ENCODE measurements around the gene CBLB.

CBLB gene

GRCh38 chr3:105688821-105689220, 180.0 kb downstream of the CBLB start:
- in situ Hi-C loops (cut with MboI; ENCODE audit: low sequenced_read_pairs, unreplicated experiment) = no loop called here
- DNase-seq (ENCODE audit: low spot score) = no peak
- no peak for TF ChIP-seq CTCF (IDR thresholded peaks at IDR 0.05; ENCODE audit: borderline replicate concordance, control extremely low read depth, extremely low read depth, insufficient read depth, missing control alignments)

- peak; percentile 18 for TF ChIP-seq CTCF (IDR thresholded peaks at IDR 0.05; ENCODE audit: borderline replicate concordance, control extremely low read depth, extremely low read depth, insufficient read depth, missing control alignments)
- in situ Hi-C loops (cut with MboI; ENCODE audit: low sequenced_read_pairs, unreplicated experiment) = no loop called here
- DNase-seq (ENCODE audit: low spot score) = peak; percentile 42
Observed at GRCh38 chr3:105686278-105686897, 182.4 kb downstream of the CBLB start.

- no peak for DNase-seq (ENCODE audit: low spot score)
- in situ Hi-C loops (cut with MboI; ENCODE audit: low sequenced_read_pairs, unreplicated experiment) = loop anchor here (10.0 kb wide), 1 partner anchor 935 kb away; no protein-coding TSS in a partner anchor
- no peak for TF ChIP-seq CTCF (IDR thresholded peaks at IDR 0.05; ENCODE audit: borderline replicate concordance, control extremely low read depth, extremely low read depth, insufficient read depth, missing control alignments)
Observed at GRCh38 chr3:105679951-105680350, 188.9 kb downstream of the CBLB start.

GRCh38 chr3:105678017-105678416, 190.8 kb downstream of the CBLB start:
- in situ Hi-C loops (cut with MboI; ENCODE audit: low sequenced_read_pairs, unreplicated experiment) = loop anchor here (10.0 kb wide), 1 partner anchor 937 kb away; no protein-coding TSS in a partner anchor
- no peak for DNase-seq (ENCODE audit: low spot score)
- no peak for TF ChIP-seq CTCF (IDR thresholded peaks at IDR 0.05; ENCODE audit: borderline replicate concordance, control extremely low read depth, extremely low read depth, insufficient read depth, missing control alignments)

- no peak for TF ChIP-seq CTCF (IDR thresholded peaks at IDR 0.05; ENCODE audit: borderline replicate concordance, control extremely low read depth, extremely low read depth, insufficient read depth, missing control alignments)
- DNase-seq (ENCODE audit: low spot score) = no peak
- in situ Hi-C loops (cut with MboI; ENCODE audit: low sequenced_read_pairs, unreplicated experiment) = loop anchor here (10.0 kb wide), 1 partner anchor 938 kb away; no protein-coding TSS in a partner anchor
Observed at GRCh38 chr3:105676621-105677300, 192.1 kb downstream of the CBLB start.

- TF ChIP-seq CTCF (IDR thresholded peaks at IDR 0.05; ENCODE audit: borderline replicate concordance, control extremely low read depth, extremely low read depth, insufficient read depth, missing control alignments) = no peak
- no peak for DNase-seq (ENCODE audit: low spot score)
- in situ Hi-C loops (cut with MboI; ENCODE audit: low sequenced_read_pairs, unreplicated experiment) = loop anchor here (10.0 kb wide), 1 partner anchor 940 kb away; no protein-coding TSS in a partner anchor
Observed at GRCh38 chr3:105674437-105675065, 194.3 kb downstream of the CBLB start.
